ENCODE results near the gene ZNF555. TPM values are rescaled to one million over a fixed set of nuclear protein-coding genes. Genes with fewer than 3 reads are reported as not detected.

The ZNF555 gene
- total and polyA plus RNA-seq, 10 donors = 1.4 to 10.8 (median 7.2) TPM

DNA sequence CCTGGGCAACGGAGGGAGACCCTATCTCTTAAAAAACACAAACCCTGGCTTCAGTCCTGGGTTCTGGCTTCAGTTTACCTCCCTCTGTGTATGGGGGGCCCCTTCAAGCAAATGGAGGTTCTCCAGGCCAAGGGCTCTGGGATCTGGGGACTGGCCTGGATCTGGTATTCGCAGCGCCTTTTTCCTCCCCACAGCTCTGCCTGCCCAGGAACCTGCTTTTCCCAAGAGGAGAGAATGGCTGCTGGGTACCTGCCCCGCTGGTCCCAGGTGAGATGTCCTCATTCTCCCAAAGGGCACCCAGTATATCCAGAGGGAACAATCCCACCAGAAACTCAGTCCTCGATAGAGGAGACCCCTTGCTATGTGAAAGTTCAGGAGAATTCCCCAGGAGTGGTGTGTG lies 18.4 kb upstream of the ZNF555 start:
- Histone ChIP-seq H3K27me3 (replicated peaks in 1 of 7) (no peaks in the 10 kb centered on the region), H3K36me3 (peaks cover 0 to 36% (median 7%) of the 10 kb centered on the region in 6 donors), H3K27ac (no peak overlapping the region), H3K4me1 (peaks cover 0 to 22% (median 18%) of the 10 kb centered on the region in 6 donors), H3K4me3 (no peak overlapping the region), H3K9me3 (peaks cover 0 to 15% (median 2%) of the 10 kb centered on the region in 8 donors)
- WGBS, 5 donors = 92 to 100% (median 96%) methylated on average over 2 to 5 of the region's 5 CpGs
- TF ChIP-seq POLR2A (IDR thresholded peaks at IDR 0.05) (no peak), POLR2AphosphoS5 (IDR thresholded peaks at IDR 0.05) (no peak)
- TF ChIP-seq, protein P1, sequence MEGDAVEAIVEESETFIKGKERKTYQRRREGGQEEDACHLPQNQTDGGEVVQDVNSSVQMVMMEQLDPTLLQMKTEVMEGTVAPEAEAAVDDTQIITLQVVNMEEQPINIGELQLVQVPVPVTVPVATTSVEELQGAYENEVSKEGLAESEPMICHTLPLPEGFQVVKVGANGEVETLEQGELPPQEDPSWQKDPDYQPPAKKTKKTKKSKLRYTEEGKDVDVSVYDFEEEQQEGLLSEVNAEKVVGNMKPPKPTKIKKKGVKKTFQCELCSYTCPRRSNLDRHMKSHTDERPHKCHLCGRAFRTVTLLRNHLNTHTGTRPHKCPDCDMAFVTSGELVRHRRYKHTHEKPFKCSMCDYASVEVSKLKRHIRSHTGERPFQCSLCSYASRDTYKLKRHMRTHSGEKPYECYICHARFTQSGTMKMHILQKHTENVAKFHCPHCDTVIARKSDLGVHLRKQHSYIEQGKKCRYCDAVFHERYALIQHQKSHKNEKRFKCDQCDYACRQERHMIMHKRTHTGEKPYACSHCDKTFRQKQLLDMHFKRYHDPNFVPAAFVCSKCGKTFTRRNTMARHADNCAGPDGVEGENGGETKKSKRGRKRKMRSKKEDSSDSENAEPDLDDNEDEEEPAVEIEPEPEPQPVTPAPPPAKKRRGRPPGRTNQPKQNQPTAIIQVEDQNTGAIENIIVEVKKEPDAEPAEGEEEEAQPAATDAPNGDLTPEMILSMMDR (IDR thresholded peaks at IDR 0.05 in 8 of 11, conservative IDR thresholded peaks at IDR 0.05 in 3 of 11) = no peak
- no peak for DNase-seq
- intact Hi-C loops (cut with DNase I; ENCODE audit: low total_unique reads) = no loop called here

DNA sequence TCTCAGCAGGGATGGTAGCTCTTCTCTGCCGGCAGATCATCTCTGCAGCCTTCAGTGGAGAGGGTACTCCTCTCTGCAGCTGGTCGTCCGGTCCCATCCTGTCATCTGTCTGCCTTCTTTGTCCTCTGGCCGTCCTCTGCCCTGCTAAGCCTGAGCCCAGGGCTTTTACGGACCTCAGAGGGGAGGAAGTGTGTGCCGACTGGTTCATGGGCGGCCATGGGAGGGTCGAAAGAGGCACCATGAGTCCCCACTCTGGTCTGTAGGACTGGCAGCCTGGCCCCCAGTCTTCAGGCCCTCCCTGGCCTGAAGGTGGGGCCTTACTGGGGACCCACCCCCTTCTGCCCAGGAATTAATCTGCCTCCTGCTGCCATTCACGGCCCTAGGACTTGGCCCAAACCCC lies 17.6 kb upstream of the ZNF555 start:
- WGBS, 5 donors = 78 to 92% (median 89%) methylated on average over 9 of the region's 9 CpGs
- DNase-seq = no peak
- intact Hi-C loops (cut with DNase I; ENCODE audit: low total_unique reads) = no loop called here
- peaks cover 0 to 44% (median 8%) of the 10 kb centered on the region in 6 donors for H3K36me3 ChIP-seq
- TF ChIP-seq, protein P1 (IDR thresholded peaks at IDR 0.05 in 8 of 11, conservative IDR thresholded peaks at IDR 0.05 in 3 of 11) = no peak
- TF ChIP-seq POLR2A (IDR thresholded peaks at IDR 0.05) = no peak
- TF ChIP-seq POLR2AphosphoS5 (IDR thresholded peaks at IDR 0.05) = no peak
- peaks cover 0 to 22% (median 18%) of the 10 kb centered on the region in 6 donors for H3K4me1 ChIP-seq
- no peak overlapping the region for H3K27ac ChIP-seq
- H3K9me3 ChIP-seq = peaks cover 0 to 23% (median 8%) of the 10 kb centered on the region in 8 donors
- no peak overlapping the region for H3K4me3 ChIP-seq
- no peaks in the 10 kb centered on the region for H3K27me3 ChIP-seq (replicated peaks in 1 of 7)

DNA sequence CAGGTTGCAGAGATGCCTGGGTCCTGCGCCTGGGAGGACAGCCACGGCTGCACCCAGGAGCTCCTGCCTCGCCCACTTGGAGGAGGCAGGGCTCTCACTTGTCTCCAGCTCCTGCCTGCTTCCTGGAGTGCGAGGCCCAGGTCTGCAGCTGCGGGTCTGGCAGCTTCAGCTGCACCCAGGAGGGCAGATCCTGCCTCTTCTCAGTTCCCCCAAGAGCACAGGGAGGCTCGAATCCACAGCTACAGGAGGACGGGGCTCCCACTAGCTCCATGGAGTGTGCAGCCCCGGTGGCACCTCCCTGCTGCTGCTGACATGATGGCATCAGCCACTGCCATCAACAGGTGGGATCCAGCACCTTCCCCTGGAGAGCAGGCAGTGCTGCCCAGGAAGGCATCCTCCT lies 17.1 kb upstream of the ZNF555 start:
- Histone ChIP-seq H3K36me3 (peaks cover 0 to 47% (median 8%) of the 10 kb centered on the region in 6 donors), H3K27me3 (replicated peaks in 1 of 7) (no peaks in the 10 kb centered on the region), H3K4me1 (peaks cover 0 to 19% (median 16%) of the 10 kb centered on the region in 6 donors), H3K27ac (no peak overlapping the region), H3K4me3 (no peak overlapping the region), H3K9me3 (peaks cover 0 to 28% (median 12%) of the 10 kb centered on the region in 8 donors)
- WGBS, 5 donors = 73 to 82% (median 77%) methylated on average over 5 to 8 of the region's 8 CpGs; no CpG with 5 or more reads in 1 of the 5 donors
- DNase-seq = no peak
- intact Hi-C loops (cut with DNase I; ENCODE audit: low total_unique reads) = no loop called here
- TF ChIP-seq, protein P1 (IDR thresholded peaks at IDR 0.05 in 8 of 11, conservative IDR thresholded peaks at IDR 0.05 in 3 of 11) = no peak
- TF ChIP-seq POLR2A (IDR thresholded peaks at IDR 0.05) (no peak), POLR2AphosphoS5 (IDR thresholded peaks at IDR 0.05) (no peak)

DNA sequence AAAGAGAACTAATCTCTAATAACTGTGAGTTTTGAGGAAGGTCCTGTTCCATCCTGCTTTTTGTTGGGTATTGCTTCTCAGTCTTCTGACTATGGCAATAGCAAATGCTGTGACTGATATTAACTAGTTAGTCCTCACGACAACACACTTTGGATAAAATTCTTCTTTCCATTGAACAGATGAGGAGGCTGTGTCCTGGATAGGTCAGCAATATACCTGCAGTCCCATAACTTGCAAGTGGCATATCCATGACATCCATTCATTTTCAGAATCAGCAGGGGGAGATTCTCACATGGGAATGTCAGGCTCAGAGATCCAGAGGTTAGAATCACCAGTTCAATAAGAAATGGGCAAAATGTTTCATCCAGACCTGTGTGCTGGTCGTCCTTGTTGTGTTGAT lies 14.3 kb upstream of the ZNF555 start:
- H3K36me3 ChIP-seq = peaks cover 0 to 63% (median 8%) of the 10 kb centered on the region in 6 donors
- intact Hi-C loops (cut with DNase I; ENCODE audit: low total_unique reads) = no loop called here
- H3K9me3 ChIP-seq = peaks cover 0 to 56% (median 40%) of the 10 kb centered on the region in 8 donors
- no peaks in the 10 kb centered on the region for H3K4me1 ChIP-seq
- no peak overlapping the region for H3K4me3 ChIP-seq
- H3K27ac ChIP-seq = no peak overlapping the region
- DNase-seq = no peak
- WGBS, 5 donors = 91 to 97% (median 93%) methylated on average over 2 of the region's 2 CpGs
- no peaks in the 10 kb centered on the region for H3K27me3 ChIP-seq (replicated peaks in 1 of 7)
- TF ChIP-seq POLR2A (IDR thresholded peaks at IDR 0.05) (no peak), POLR2AphosphoS5 (IDR thresholded peaks at IDR 0.05) (no peak)
- TF ChIP-seq, protein P1 (IDR thresholded peaks at IDR 0.05 in 8 of 11, conservative IDR thresholded peaks at IDR 0.05 in 3 of 11) = no peak
